Lung microvascular endothelial cell (primary cell): ENCODE data around the gene COA6. TPM values are rescaled to one million over a fixed set of nuclear protein-coding genes. Genes with fewer than 3 reads are reported as not detected.
"Not testable (repeated sequence)": the region's sequence is repeated elsewhere in the genome, so short reads cannot be mapped to it uniquely, and the experiment has no call there.

Experiments used
- DNase-seq, 2 donors: peaks; one replicate each; pipeline versions ENCODE4 v3.0.0 to v3.0.0-alpha.2; 2010; ENCODE audit warnings: low read depth in 2 of 2
- total RNA-seq: library from RNA; depleted of rRNA; stranded (reverse); fragments of >200 nt; gene quantifications from 2 replicates; pipeline ENCODE4 v1.2.1, GENCODE V29; 2014

Gene COA6
- total RNA-seq, 1 donor from 2014 or later: 18.1 TPM

- DNase-seq: no peak
Measured at GRCh38 chr1:234369033-234369430, 4.2 kb upstream of the COA6 start.

- peak; percentile 4 to 18 for DNase-seq
Measured at GRCh38 chr1:234369784-234370183, 3.5 kb upstream of the COA6 start.

GRCh38 chr1:234371414-234371813, 1.8 kb upstream of the COA6 start:
- DNase-seq: no peak

DNA sequence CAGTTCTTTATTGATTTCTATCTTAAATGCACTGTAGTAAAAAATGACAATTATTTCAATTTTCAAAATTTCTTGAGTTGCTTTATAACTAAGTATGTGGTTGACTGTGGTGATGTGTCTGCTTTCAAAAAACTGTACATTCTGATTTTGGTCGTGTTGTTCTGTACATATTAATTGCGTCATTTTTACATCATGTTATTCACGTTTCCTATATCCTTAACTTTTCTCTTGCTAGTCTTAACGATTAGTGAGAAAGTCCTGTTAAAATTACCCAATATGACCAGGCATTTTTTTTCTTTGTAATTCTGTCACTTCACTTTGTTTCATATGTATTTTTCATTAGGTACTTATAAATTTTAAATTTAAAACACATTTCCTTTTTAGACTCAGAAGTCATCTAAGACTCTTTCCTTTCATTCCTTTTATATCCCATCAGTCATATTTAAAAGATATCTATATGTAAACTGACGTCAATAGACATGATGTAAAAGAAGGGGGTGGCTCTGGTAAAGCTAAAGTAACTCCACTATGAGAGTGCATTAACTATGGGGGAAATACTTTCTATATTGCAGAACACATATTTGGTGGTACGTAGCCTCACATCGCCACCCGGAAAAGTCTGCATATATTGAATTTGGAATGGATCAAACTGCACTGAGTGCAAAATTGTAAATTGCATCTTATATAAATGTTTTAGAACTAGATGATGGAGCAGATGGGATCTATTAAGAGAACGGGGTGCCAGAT, 1.1 kb upstream of the COA6 start:
- DNase-seq: no peak

GRCh38 chr1:234373959-234374254, 651 bp downstream of the COA6 start:
- no peak for DNase-seq

DNA sequence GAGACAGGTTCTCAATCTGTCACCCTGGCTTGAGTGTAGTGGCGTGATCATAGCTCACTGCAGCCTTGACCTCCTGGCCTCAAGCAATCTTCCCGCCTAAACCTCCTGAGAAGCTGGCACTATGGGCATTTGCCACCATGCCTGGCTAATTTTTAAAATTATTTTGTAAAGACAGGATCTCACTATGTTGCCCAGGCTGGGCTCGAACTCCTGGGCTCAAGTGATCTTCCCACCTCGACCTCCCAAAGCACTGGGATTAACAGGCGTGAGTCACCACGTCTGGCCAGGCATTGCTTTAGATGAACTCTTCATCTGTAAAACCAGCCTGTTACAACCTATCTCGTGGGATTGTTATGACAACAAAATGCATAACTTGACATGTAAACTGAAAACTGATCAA, 2.4 kb downstream of the COA6 start:
- DNase-seq: no peak

- not testable (repeated sequence) for DNase-seq
Measured at GRCh38 chr1:234379591-234380109, 6.4 kb downstream of the COA6 start.

DNA sequence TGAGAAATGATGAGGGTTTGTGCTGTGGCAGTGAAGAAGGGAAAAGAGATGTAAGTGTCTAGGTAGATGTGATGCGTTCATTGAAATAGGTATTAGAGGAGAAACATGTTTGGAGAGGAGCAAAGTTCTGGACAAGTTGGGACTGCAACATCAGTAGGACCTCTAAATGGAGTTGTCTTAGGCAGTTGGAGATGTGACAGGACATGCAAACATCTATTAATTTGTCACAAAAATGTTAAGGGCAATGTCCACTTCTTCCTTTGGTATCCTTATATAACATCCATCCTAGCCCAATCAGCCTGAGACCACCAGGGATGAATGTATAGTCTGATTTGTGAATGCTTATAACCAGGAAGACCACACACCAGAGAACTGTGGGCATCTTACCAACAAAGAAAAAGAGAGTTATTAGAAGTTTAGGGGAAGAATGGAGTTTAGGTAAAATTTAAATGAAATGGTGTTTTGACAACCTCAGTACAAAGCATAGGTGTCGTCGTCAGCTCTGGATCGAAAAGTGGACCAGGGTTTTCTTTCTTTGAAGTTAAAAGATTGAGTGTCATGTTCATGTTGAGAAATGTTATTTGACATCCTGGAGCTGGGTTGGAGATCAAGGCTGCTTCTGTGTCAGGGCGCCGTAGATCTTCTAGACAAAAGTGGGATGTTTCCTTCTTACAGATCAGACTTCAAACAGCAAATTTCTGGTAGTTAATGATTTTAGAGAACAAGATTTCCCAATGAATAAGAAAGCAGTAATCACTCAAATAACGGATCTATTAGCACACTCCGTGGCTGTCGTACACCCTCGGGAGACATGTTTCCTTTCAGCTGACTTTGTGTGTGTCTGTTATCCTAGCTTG, 8.7 kb downstream of the COA6 start:
- DNase-seq: no peak

GRCh38 chr1:234386122-234386521, 12.9 kb downstream of the COA6 start:
- DNase-seq: no peak

- DNase-seq: no peak
Measured at GRCh38 chr1:234388094-234388493, 14.8 kb downstream of the COA6 start.

- peak in 1 of 2 donors; percentile 16 for DNase-seq
Measured at GRCh38 chr1:234393190-234393589, 19.9 kb downstream of the COA6 start.

GRCh38 chr1:234395297-234395696, 22.0 kb downstream of the COA6 start:
- DNase-seq: no peak

- DNase-seq: no peak
Measured at GRCh38 chr1:234396092-234396491, 22.8 kb downstream of the COA6 start.

GRCh38 chr1:234396871-234397270, 23.6 kb downstream of the COA6 start:
- no peak for DNase-seq

DNA sequence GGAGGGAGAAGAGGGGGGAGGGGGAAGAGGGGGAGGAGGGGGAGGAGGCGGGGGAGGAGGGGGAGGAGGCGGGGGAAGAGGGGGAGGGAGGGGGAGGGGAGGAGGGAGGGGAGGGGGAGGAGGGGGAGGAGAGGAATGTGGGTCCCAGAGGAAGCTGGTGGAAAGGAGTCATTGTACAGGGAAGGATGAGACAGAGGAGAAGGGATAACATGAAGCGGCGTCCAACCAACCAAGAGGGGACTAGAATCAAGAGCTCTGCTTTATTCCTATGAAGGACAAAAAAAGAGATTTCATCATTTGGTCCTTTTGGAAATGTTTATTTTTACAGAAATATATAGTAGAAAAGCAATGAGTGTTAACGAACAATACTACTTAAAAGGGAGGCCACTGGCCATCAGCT, 24.5 kb downstream of the COA6 start:
- no peak for DNase-seq

GRCh38 chr1:234398849-234399381, 25.7 kb downstream of the COA6 start:
- DNase-seq: peak in 1 of 2 donors; percentile 61

DNA sequence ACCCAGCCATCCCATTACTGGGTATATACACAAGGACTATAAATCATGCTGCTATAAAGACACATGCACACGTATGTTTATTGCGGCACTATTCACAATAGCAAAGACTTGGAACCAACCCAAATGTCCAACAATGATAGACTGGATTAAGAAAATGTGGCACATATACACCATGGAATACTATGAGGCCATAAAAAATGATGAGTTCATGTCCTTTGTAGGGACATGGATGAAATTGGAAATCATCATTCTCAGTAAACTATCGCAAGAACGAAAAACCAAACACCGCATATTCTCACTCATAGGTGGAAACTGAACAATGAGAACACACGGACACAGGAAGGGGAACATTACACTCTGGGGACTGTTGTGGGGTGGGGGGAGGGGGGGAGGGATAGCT, 26.3 kb downstream of the COA6 start:
- not testable (repeated sequence) for DNase-seq

GRCh38 chr1:234400773-234401172, 27.5 kb downstream of the COA6 start:
- peak; percentile 69 to 72 for DNase-seq

DNA sequence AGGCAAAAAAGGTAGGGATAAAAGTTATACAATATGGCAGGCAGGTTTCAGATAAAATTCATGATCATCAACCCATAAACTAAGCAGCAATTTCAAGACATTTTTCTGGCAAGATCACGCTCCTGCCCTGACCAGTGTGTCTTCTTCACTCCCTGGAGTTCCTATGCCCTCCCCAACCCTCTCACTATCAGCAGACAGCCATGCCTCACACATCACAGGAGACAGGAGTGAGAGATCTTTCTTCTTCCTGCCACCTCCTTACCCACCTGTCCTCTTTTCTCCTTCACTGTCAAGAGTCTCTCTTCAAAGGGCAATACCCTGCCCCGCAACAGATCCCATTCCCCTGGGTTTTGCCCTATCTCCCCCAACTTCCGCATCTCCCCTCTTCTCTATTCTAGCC, 28.4 kb downstream of the COA6 start:
- no peak for DNase-seq

GRCh38 chr1:234402939-234403338, 29.7 kb downstream of the COA6 start:
- no peak for DNase-seq

DNA sequence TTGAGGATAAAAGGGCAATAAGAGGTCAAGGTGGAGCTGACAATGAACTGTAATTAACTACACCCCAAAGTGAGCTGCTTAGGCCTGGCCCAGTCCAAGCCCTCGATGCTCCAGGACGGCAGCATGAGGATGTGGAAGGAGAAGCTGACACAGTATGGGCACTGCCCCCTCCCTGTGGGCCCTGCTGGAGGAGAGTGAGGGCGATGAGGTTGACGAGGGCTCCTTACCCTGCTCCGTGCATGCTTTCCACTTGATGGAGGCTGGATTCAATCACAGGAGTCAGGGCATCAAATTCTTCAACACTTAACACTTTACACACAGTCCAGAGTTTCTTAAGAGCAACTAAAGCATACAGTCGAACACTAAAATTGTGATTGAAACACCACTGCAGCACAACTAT, 32.4 kb downstream of the COA6 start:
- no peak for DNase-seq

DNA sequence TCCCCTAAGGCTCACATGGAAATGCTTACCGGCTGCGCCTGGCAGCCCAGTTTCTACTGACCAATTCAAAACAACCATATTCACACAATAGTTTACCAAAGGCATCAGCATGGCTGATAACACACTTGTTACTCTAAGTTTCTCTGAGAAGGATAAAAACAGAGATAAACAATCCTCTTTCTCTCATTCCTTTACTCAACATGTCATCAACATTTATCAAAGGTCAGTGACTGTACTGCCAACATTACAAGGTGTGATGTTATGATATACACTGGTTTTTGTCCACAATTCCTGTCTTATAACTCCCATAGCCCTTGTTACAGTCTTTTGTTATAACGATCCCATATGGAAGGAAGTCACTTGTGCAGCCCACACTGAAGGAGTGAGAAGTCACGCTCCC, 33.6 kb downstream of the COA6 start:
- no peak for DNase-seq

GRCh38 chr1:234408757-234409156, 35.5 kb downstream of the COA6 start:
- no peak for DNase-seq
